GM23338 (cell line): ENCODE data around the gene TSNAX. TPM values are rescaled to one million over a fixed set of nuclear protein-coding genes. Genes with fewer than 3 reads are reported as not detected.

Experiments used
- ATAC-seq: fragments of 200-7000 bp; cut with Tn5 transposase; 3 replicates; pipeline ENCODE4 v1.9.1; 2020
- DNase-seq: peaks from one replicate; pipeline ENCODE4 v3.0.0-alpha.2; 2015; ENCODE audit warnings: low spot score
- H2AFZ ChIP-seq: fragments of 200-600 bp; sonication (generic); 2 replicates; pipeline ENCODE4 v1.8.0; 2016; ENCODE audit warnings: antibody characterized with exemption, mild to moderate bottlenecking, moderate library complexity
- H3F3A ChIP-seq: fragments of 200-600 bp; sonication (generic); replicated peaks from 2 replicates; pipeline ENCODE4 v1.8.0; 2017; ENCODE audit warnings: antibody characterized with exemption, mixed run types, low read depth
- H3K27ac ChIP-seq: fragments of 200-600 bp; sonication (generic); 2 replicates; pipeline ENCODE4 v1.6.1; 2016; ENCODE audit warnings: low read depth
- H3K27me3 ChIP-seq: fragments of 200-600 bp; sonication (generic); 2 replicates; pipeline ENCODE4 v1.8.0; 2016; ENCODE audit warnings: mild to moderate bottlenecking, mixed run types, moderate library complexity; ENCODE audit not compliant: insufficient read depth
- H3K36me3 ChIP-seq: fragments of 200-600 bp; sonication (generic); 2 replicates; pipeline ENCODE4 v1.8.0; 2016; ENCODE audit warnings: mild to moderate bottlenecking; ENCODE audit not compliant: insufficient read depth
- H3K4me1 ChIP-seq: fragments of 200-600 bp; sonication (generic); 2 replicates; pipeline ENCODE4 v1.8.0; 2016; ENCODE audit warnings: mild to moderate bottlenecking, moderate library complexity; ENCODE audit not compliant: insufficient read depth
- H3K4me2 ChIP-seq: fragments of 200-600 bp; sonication (generic); 2 replicates; pipeline ENCODE4 v1.7.1; 2017; ENCODE audit warnings: mixed run types
- H3K4me3 ChIP-seq: fragments of 200-600 bp; sonication (generic); 2 replicates; pipeline ENCODE4 v1.6.1; 2016; ENCODE audit warnings: mixed run types
- H3K79me2 ChIP-seq: fragments of 200-600 bp; sonication (generic); replicated peaks from 2 replicates; pipeline ENCODE4 v1.8.0; 2017; ENCODE audit warnings: mild to moderate bottlenecking; ENCODE audit not compliant: insufficient read depth
- H3K9me2 ChIP-seq: fragments of 200-600 bp; sonication (generic); 2 replicates; pipeline ENCODE4 v1.8.0; 2017; ENCODE audit not compliant: insufficient read depth
- H4K20me1 ChIP-seq: fragments of 200-600 bp; sonication (generic); replicated peaks from 2 replicates; pipeline ENCODE4 v1.8.0; 2017; ENCODE audit warnings: mild to moderate bottlenecking; ENCODE audit not compliant: insufficient read depth
- H3K27ac Mint-ChIP-seq: 2 replicates; pipeline ENCODE4 v1.8.0; 2020; ENCODE audit warnings: inconsistent platforms, mild to moderate bottlenecking, moderate library complexity, mixed read lengths
- H3K27me3 Mint-ChIP-seq: 3 replicates; pipeline ENCODE4 v1.8.0; 2022; ENCODE audit warnings: low read depth, mild to moderate bottlenecking, moderate library complexity, mixed read lengths, inconsistent platforms; ENCODE audit not compliant: insufficient read depth, poor library complexity
- H3K36me3 Mint-ChIP-seq: 3 replicates; pipeline ENCODE4 v1.8.0; 2021; ENCODE audit warnings: low read depth, mild to moderate bottlenecking, inconsistent platforms, moderate library complexity, mixed read lengths
- H3K4me1 Mint-ChIP-seq: 3 replicates; pipeline ENCODE4 v1.8.0; 2020; ENCODE audit warnings: mild to moderate bottlenecking, inconsistent platforms, mixed read lengths
- H3K4me3 Mint-ChIP-seq: 3 replicates; pipeline ENCODE4 v1.8.0; 2021; ENCODE audit warnings: moderate library complexity, mild to moderate bottlenecking, inconsistent platforms, mixed read lengths
- H3K9me3 Mint-ChIP-seq: 3 replicates; pipeline ENCODE4 v1.8.0; 2020; ENCODE audit warnings: moderate library complexity, mild to moderate bottlenecking, inconsistent platforms, mixed read lengths
- EZH2 ChIP-seq: fragments of 200-600 bp; sonication (generic); IDR thresholded peaks from one replicate; pipeline ENCODE4 v1.8.0; 2017; ENCODE audit warnings: antibody characterized with exemption, mild to moderate bottlenecking, low read depth; ENCODE audit not compliant: unreplicated experiment
- EZH2phosphoT487 ChIP-seq: fragments of 200-600 bp; sonication (generic); IDR thresholded peaks from one replicate; pipeline ENCODE4 v1.8.1; 2018; ENCODE audit warnings: antibody characterized with exemption; ENCODE audit not compliant: unreplicated experiment
- JUNB ChIP-seq: IDR thresholded peaks from one replicate; pipeline ENCODE4 v1.6.1; 2016; ENCODE audit warnings: antibody characterized with exemption; ENCODE audit not compliant: unreplicated experiment
- NANOG ChIP-seq: IDR thresholded peaks from 2 replicates; pipeline ENCODE4 v1.6.1; 2016; ENCODE audit warnings: antibody characterized with exemption, borderline replicate concordance
- STAT1 ChIP-seq: IDR thresholded peaks from one replicate; pipeline ENCODE4 v1.6.1; 2016; ENCODE audit warnings: antibody characterized with exemption; ENCODE audit not compliant: unreplicated experiment
- ZNF114 ChIP-seq: fragments of 250-450 bp; sonication (Bioruptor Pico); IDR thresholded peaks from 2 replicates; pipeline ENCODE4 v1.5.0; 2020; ENCODE audit warnings: mild to moderate bottlenecking, moderate library complexity
- ZNF331 ChIP-seq: fragments of 250-450 bp; sonication (Bioruptor Pico); IDR thresholded peaks from 2 replicates; pipeline ENCODE4 v1.5.0; 2020; ENCODE audit warnings: low read depth, mild to moderate bottlenecking, moderate library complexity
- ZNF462 ChIP-seq: fragments of 250-450 bp; sonication (Bioruptor Pico); IDR thresholded peaks from 2 replicates; pipeline ENCODE4 v1.5.0; 2020; ENCODE audit warnings: mild to moderate bottlenecking, moderate library complexity
- polyA plus RNA-seq: library from polyadenylated mRNA; unstranded; fragments of >200 nt; fragmentation: Nextera tagmentation; extraction: Ambion mirVana; gene quantifications from 2 replicates; pipeline ENCODE4 v1.2.1, GENCODE V29; 2016
- total RNA-seq: library from RNA; depleted of rRNA; stranded (reverse); fragments of >200 nt; shearing (Covaris generic); gene quantifications from 2 replicates; pipeline ENCODE4 v1.2.3, GENCODE V29; 2014
- TF ChIP-seq, protein P1 (sequence below): IDR thresholded peaks from 2 replicates; pipeline ENCODE4 v1.6.1; 2016; ENCODE audit warnings: antibody characterized with exemption

TSNAX gene
- total and polyA plus RNA-seq, 2 experiments from 2014 or later = 31.5 to 31.7 TPM

DNA sequence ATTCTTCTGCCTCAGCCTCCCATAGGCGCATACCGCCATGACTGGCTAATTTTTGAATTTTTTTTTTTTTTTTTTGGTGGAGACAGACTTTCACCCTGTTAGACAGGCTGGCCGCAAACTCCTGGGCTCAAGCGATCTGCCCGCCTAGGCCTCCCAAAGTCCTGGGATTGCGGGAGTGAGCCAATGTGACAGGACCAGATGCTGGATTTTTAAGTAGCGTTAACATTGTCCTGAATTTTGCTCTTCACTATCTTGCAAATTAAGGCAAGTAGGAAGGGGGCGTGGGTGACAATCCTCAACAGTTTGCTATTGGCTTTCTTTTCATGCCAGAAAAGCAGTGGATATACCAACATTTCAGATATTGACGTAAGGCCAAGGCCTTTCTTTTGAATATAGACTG, 49.7 kb upstream of the TSNAX start (continued):
- TF ChIP-seq ZNF462 (CRISPR knock-in tag) (no peak), STAT1 (no peak), ZNF331 (CRISPR knock-in tag) (no peak), ZNF114 (no peak), EZH2phosphoT487 (no peak)

- no peaks in the 10 kb centered on the region for H3K36me3 ChIP-seq
- no peak overlapping the region for H3K27ac Mint-ChIP-seq
- H2AFZ ChIP-seq = no peak overlapping the region
- H3K9me2 ChIP-seq = no peaks in the 10 kb centered on the region
- peaks cover 7% of the 10 kb centered on the region for H3K27me3 Mint-ChIP-seq
- H3K9me3 Mint-ChIP-seq = no peaks in the 10 kb centered on the region
- H3K4me3 Mint-ChIP-seq = no peak overlapping the region
- H3K36me3 Mint-ChIP-seq = no peaks in the 10 kb centered on the region
- H3K4me3 ChIP-seq = no peak overlapping the region
- no peak overlapping the region for H3K4me2 ChIP-seq
- DNase-seq = no peak
- H3K27ac ChIP-seq = no peak overlapping the region
- H3K4me1 ChIP-seq = peaks cover 13% of the 10 kb centered on the region; the same call in 1 of the 2 replicates
- H4K20me1 ChIP-seq = no peaks in the 10 kb centered on the region
- H3K27me3 ChIP-seq = no peaks in the 10 kb centered on the region
- H3K4me1 Mint-ChIP-seq = peaks cover 9% of the 10 kb centered on the region; the same call in 2 of the 3 replicates
- no peak for ATAC-seq
- no peaks in the 10 kb centered on the region for H3F3A ChIP-seq
- no peaks in the 10 kb centered on the region for H3K79me2 ChIP-seq
- no peak for TF ChIP-seq ZNF331 (CRISPR knock-in tag)
- no peak for TF ChIP-seq ZNF114
- no peak for TF ChIP-seq STAT1
- no peak for TF ChIP-seq ZNF462 (CRISPR knock-in tag)
- TF ChIP-seq JUNB = no peak
- TF ChIP-seq, protein P1, sequence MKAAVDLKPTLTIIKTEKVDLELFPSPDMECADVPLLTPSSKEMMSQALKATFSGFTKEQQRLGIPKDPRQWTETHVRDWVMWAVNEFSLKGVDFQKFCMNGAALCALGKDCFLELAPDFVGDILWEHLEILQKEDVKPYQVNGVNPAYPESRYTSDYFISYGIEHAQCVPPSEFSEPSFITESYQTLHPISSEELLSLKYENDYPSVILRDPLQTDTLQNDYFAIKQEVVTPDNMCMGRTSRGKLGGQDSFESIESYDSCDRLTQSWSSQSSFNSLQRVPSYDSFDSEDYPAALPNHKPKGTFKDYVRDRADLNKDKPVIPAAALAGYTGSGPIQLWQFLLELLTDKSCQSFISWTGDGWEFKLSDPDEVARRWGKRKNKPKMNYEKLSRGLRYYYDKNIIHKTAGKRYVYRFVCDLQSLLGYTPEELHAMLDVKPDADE = no peak
- no peak for TF ChIP-seq EZH2
- no peak for TF ChIP-seq NANOG
Observed at GRCh38 chr1:231480008-231480407, 48.5 kb upstream of the TSNAX start.
